ENCODE results near the gene NAA80. TPM values are rescaled to one million over a fixed set of nuclear protein-coding genes. Genes with fewer than 3 reads are reported as not detected.

The NAA80 gene
- polyA plus RNA-seq, 1 of the 3 experiments (the other 2 are of a cell fraction), result 10.5 TPM

- no peak for TF ChIP-seq IRF3 (IDR thresholded peaks at IDR 0.05; ENCODE audit: low read depth, low read length)
- TF ChIP-seq USF2 (IDR thresholded peaks at IDR 0.05; ENCODE audit: borderline replicate concordance, low read depth, low read length), result no peak
- TF ChIP-seq EZH2phosphoT487 (IDR thresholded peaks at IDR 0.05; ENCODE audit: borderline replicate concordance, low read depth), result no peak
- TF ChIP-seq ELF1 (IDR thresholded peaks at IDR 0.05), result no peak
- no peak for TF ChIP-seq NFIC (IDR thresholded peaks at IDR 0.05; ENCODE audit: borderline replicate concordance)
- TF ChIP-seq RFX5 (IDR thresholded peaks at IDR 0.05; ENCODE audit: low read length), result no peak
- no peak for TF ChIP-seq MAX (IDR thresholded peaks at IDR 0.05; ENCODE audit: low read depth)
- no peak for TF ChIP-seq REST (IDR thresholded peaks at IDR 0.05; ENCODE audit: low read depth, low read length)
Observed at GRCh38 chr3:50317300-50317699, 18.1 kb upstream of the NAA80 start (continued).

- Histone ChIP-seq H3F3A (replicated peaks; ENCODE audit: insufficient read depth) (peaks cover 9% of the 10 kb centered on the region), H3K4me2 (0 out of 2 replicates have a peak overlapping the region, but pooled peaks have one; percentile 11), H3K4me1 (ENCODE audit: control insufficient read depth in 1 of 2, insufficient read depth in 2 of 2, low read depth in 1 of 2, low read length in 1 of 2) (peaks cover 0 to 29% of the 10 kb centered on the region in 2 experiments; a peak in 2 of 4 replicates), H3K9me3 (no peaks in the 10 kb centered on the region), H3K9me2 (no peaks in the 10 kb centered on the region), H3K79me2 (ENCODE audit: insufficient read depth) (peaks cover 39% of the 10 kb centered on the region), H3K9ac (no peak overlapping the region), H2AFZ (ENCODE audit: low read depth) (no peak overlapping the region), H3K27ac (ENCODE audit: low read depth in 2 of 2, low read length in 1 of 2) (no peak overlapping the region), H4K20me1 (ENCODE audit: insufficient read depth) (no peaks in the 10 kb centered on the region), H3K36me3 (replicated peaks in 1 of 2; ENCODE audit: control insufficient read depth in 1 of 2, insufficient read depth in 2 of 2, low read length in 1 of 2) (peaks cover 15 to 30% of the 10 kb centered on the region in 2 experiments), H3K4me3 (ENCODE audit: low read depth in 2 of 2, low read length in 1 of 2) (no peak overlapping the region), H3K27me3 (ENCODE audit: insufficient read depth) (no peaks in the 10 kb centered on the region)
- no peak for DNase-seq
- ChIA-PET CTCF (interaction anchor here (1.4 to 5.9 kb wide), 2 partner anchors 10 to 15 kb away, joined by 4 to 45 read pairs; partner anchors contain the start of genes HYAL1, HYAL3 and NAA80), POLR2A (no interaction called here)
- TF ChIP-seq USF2 (IDR thresholded peaks at IDR 0.05; ENCODE audit: borderline replicate concordance, low read depth, low read length) (no peak), REST (IDR thresholded peaks at IDR 0.05; ENCODE audit: low read depth, low read length) (no peak)
- WGBS (ENCODE audit: low lambda C conversion rate), result 64% methylated on average over 3 of the region's 9 CpGs
Observed at GRCh38 chr3:50316657-50317242, 17.5 kb upstream of the NAA80 start.

Measured in SK-N-SH (cell line).